ENCODE data around the gene AP1S2. TPM values are rescaled to one million over a fixed set of nuclear protein-coding genes. Genes with fewer than 3 reads are reported as not detected.

The AP1S2 gene
- total and polyA plus RNA-seq, 2 of the 8 experiments (the other 6 are each of a cell fraction or from before 2014, with no cell fraction given): 88.2 to 237 TPM

DNA sequence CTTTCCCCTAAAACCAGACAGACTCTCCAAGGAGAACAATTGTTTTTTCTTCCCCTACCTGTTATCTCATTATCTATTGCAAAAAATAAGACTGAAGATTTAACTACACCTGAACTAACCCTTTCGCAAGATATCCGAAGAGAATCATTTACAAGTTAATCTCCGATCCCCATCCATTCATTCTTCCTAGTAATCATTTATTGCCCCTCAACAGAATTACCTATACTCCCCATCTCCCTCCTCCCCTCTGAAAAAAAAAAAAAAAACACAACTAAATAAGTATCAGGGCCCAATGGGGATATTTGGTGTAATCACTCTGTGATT lies 28.9 kb upstream of the AP1S2 start (continued):
- TF ChIP-seq, protein P1, sequence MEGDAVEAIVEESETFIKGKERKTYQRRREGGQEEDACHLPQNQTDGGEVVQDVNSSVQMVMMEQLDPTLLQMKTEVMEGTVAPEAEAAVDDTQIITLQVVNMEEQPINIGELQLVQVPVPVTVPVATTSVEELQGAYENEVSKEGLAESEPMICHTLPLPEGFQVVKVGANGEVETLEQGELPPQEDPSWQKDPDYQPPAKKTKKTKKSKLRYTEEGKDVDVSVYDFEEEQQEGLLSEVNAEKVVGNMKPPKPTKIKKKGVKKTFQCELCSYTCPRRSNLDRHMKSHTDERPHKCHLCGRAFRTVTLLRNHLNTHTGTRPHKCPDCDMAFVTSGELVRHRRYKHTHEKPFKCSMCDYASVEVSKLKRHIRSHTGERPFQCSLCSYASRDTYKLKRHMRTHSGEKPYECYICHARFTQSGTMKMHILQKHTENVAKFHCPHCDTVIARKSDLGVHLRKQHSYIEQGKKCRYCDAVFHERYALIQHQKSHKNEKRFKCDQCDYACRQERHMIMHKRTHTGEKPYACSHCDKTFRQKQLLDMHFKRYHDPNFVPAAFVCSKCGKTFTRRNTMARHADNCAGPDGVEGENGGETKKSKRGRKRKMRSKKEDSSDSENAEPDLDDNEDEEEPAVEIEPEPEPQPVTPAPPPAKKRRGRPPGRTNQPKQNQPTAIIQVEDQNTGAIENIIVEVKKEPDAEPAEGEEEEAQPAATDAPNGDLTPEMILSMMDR (IDR thresholded peaks at IDR 0.05; ENCODE audit: control extremely low read depth in 1 of 3, insufficient read depth in 1 of 3, low read depth in 1 of 3, low read length in 3 of 3): no peak
- TF ChIP-seq SIN3A (conservative IDR thresholded peaks at IDR 0.05 in 1 of 2, IDR thresholded peaks at IDR 0.05 in 1 of 2; ENCODE audit: low read depth in 1 of 2, low read length in 2 of 2) (no peak), PHF8 (conservative IDR thresholded peaks at IDR 0.05; ENCODE audit: low read depth, low read length) (no peak), KDM4A (IDR thresholded peaks at IDR 0.05; ENCODE audit: low read depth, low read length, severe bottlenecking) (no peak), RAD21 (IDR thresholded peaks at IDR 0.05 in 1 of 2, conservative IDR thresholded peaks at IDR 0.05 in 1 of 2; ENCODE audit: low read depth in 2 of 2, low read length in 2 of 2) (no peak)
